OCI-LY3 (cell line): ENCODE measurements around the gene SLC9A8.

Experiments
- H2AFZ ChIP-seq: fragments of 200-600, 300-600 bp; shearing (Covaris generic); 2 replicates; pipeline ENCODE4 v1.6.0; 2014; ENCODE audit warnings: antibody characterized with exemption, low read depth, low read length
- H3K27ac ChIP-seq: fragments of 200-600, 300-600 bp; sonication (generic); 2 replicates; pipeline ENCODE4 v1.5.1; 2014; ENCODE audit warnings: mild to moderate bottlenecking, low read length, moderate library complexity, mixed read lengths
- H3K27me3 ChIP-seq: fragments of 200-600, 300-600 bp; sonication (generic); 2 replicates; pipeline ENCODE4 v1.6.1; 2014; ENCODE audit warnings: low read depth, low read length, mixed read lengths
- H3K36me3 ChIP-seq: fragments of 200-600, 300-600 bp; sonication (generic); replicated peaks from 2 replicates; pipeline ENCODE3; 2014; ENCODE audit warnings: low read depth, low read length, mixed read lengths
- H3K4me1 ChIP-seq: fragments of 300-600, 200-600 bp; sonication (generic); 2 replicates; pipeline ENCODE4 v1.6.1; 2014; ENCODE audit warnings: low read length, mixed read lengths
- H3K4me2 ChIP-seq: fragments of 200-600, 300-600 bp; sonication (generic); 2 replicates; pipeline ENCODE4 v1.6.1; 2014; ENCODE audit warnings: low read length, mixed read lengths
- H3K4me3 ChIP-seq: fragments of 300-600, 200-600 bp; sonication (generic); 2 replicates; pipeline ENCODE4 v1.5.1; 2014; ENCODE audit warnings: antibody characterized with exemption, mild to moderate bottlenecking, low read length, moderate library complexity
- H3K79me2 ChIP-seq: fragments of 300-600, 200-600 bp; shearing (Covaris generic); 2 replicates; pipeline ENCODE4 v1.6.1; 2014; ENCODE audit warnings: mild to moderate bottlenecking, low read length, mixed read lengths
- H3K9ac ChIP-seq: fragments of 300-600, 200-600 bp; shearing (Covaris generic); 2 replicates; pipeline ENCODE4 v1.6.0; 2014; ENCODE audit warnings: mild to moderate bottlenecking, low read length, moderate library complexity
- H3K9me3 ChIP-seq: fragments of 200-600, 300-600 bp; shearing (Covaris generic); 2 replicates; pipeline ENCODE4 v1.6.1; 2014; ENCODE audit warnings: low read length, mixed read lengths; ENCODE audit not compliant: insufficient read depth
- H4K20me1 ChIP-seq: fragments of 200-600, 300-600 bp; sonication (generic); 2 replicates; pipeline ENCODE4 v1.6.1; 2016; ENCODE audit warnings: low read length, mixed read lengths; ENCODE audit not compliant: insufficient read depth
- CTCF ChIP-seq: fragments of 200-600, 300-600 bp; sonication (generic); IDR thresholded peaks from 2 replicates; pipeline ENCODE4 v1.5.1; 2014; ENCODE audit warnings: antibody characterized with exemption, low read length, low read depth
- EZH2phosphoT487 ChIP-seq: fragments of 200-600 bp; shearing (Covaris generic); IDR thresholded peaks from 2 replicates; pipeline ENCODE4 v1.6.1; 2018; ENCODE audit warnings: antibody characterized with exemption, mixed run types, low read depth

SLC9A8 gene

GRCh38 chr20:49874696-49875095 lies 62.1 kb downstream of the SLC9A8 start:
- Histone ChIP-seq H3K27me3 (no peaks in the 10 kb centered on the region), H4K20me1 (no peaks in the 10 kb centered on the region), H2AFZ (no peak overlapping the region), H3K9ac (no peak overlapping the region), H3K9me3 (no peaks in the 10 kb centered on the region), H3K36me3 (peaks cover 37% of the 10 kb centered on the region), H3K4me3 (no peak overlapping the region), H3K27ac (no peak overlapping the region), H3K4me1 (no peaks in the 10 kb centered on the region), H3K79me2 (no peaks in the 10 kb centered on the region), H3K4me2 (no peak overlapping the region)
- no peak for TF ChIP-seq EZH2phosphoT487

- Histone ChIP-seq H3K9ac (no peak overlapping the region), H2AFZ (no peak overlapping the region), H3K9me3 (no peaks in the 10 kb centered on the region), H3K27me3 (no peaks in the 10 kb centered on the region), H4K20me1 (no peaks in the 10 kb centered on the region), H3K4me3 (no peak overlapping the region), H3K36me3 (peaks cover 47% of the 10 kb centered on the region), H3K4me2 (no peak overlapping the region), H3K4me1 (no peaks in the 10 kb centered on the region), H3K79me2 (no peaks in the 10 kb centered on the region), H3K27ac (no peak overlapping the region)
- TF ChIP-seq CTCF (no peak), EZH2phosphoT487 (no peak)
These were observed 64.8 kb downstream of the SLC9A8 start for GRCh38 chr20:49877386-49877921.

- Histone ChIP-seq H2AFZ (no peak overlapping the region), H4K20me1 (no peaks in the 10 kb centered on the region), H3K9me3 (no peaks in the 10 kb centered on the region), H3K27me3 (no peaks in the 10 kb centered on the region), H3K36me3 (peaks cover 52% of the 10 kb centered on the region), H3K4me1 (no peaks in the 10 kb centered on the region), H3K79me2 (no peaks in the 10 kb centered on the region), H3K4me3 (no peak overlapping the region), H3K4me2 (no peak overlapping the region), H3K9ac (no peak overlapping the region), H3K27ac (no peak overlapping the region)
- TF ChIP-seq CTCF = no peak
- TF ChIP-seq EZH2phosphoT487 = no peak
These were observed 66.3 kb downstream of the SLC9A8 start for GRCh38 chr20:49878977-49879376.

DNA sequence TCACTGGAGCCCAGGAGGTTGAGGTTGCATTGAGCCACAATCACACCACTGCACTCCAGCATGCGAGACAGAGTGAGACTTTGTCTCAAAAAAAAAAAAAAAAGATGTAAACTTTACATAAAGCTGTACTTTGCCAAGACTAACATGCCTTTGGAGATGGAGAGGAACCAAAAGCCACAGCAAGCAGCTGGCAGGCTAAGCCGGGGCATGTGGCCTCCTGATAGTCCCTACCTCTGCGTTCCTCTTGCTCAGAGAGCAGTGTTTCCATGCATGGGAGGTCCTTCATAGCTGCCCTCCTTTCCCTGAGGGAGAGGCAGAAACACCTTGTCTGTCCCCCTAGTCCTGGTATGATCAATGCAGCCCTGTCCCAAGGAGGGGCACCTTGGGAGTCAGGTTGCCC lies 67.5 kb downstream of the SLC9A8 start:
- Histone ChIP-seq H3K27ac (no peak overlapping the region), H3K4me1 (no peaks in the 10 kb centered on the region), H3K9me3 (no peaks in the 10 kb centered on the region), H3K79me2 (no peaks in the 10 kb centered on the region), H3K4me2 (no peak overlapping the region), H3K27me3 (no peaks in the 10 kb centered on the region), H3K36me3 (peaks cover 51% of the 10 kb centered on the region), H4K20me1 (no peaks in the 10 kb centered on the region), H3K4me3 (no peak overlapping the region), H3K9ac (no peak overlapping the region), H2AFZ (no peak overlapping the region)
- no peak for TF ChIP-seq CTCF
- TF ChIP-seq EZH2phosphoT487 = no peak
